ENCODE results near the gene TYSND1. TPM values are rescaled to one million over a fixed set of nuclear protein-coding genes. Genes with fewer than 3 reads are reported as not detected.

TYSND1 gene
- total and polyA plus RNA-seq, 2 of the 13 experiments (the other 11 are each of a cell fraction or from before 2014, with no cell fraction given), result 3.3 to 8.9 TPM

- no peak for TF ChIP-seq ZFP36L1 (CRISPR knock-in tag; IDR thresholded peaks at IDR 0.05)
- TF ChIP-seq STAT6 (CRISPR knock-in tag; IDR thresholded peaks at IDR 0.05; ENCODE audit: borderline replicate concordance), result 0 out of 2 replicates have a peak, but pooled peaks have one; percentile 46
- peak; percentile 69; the same call in 1 of the 2 replicates for TF ChIP-seq SOX5 (CRISPR knock-in tag; IDR thresholded peaks at IDR 0.05; ENCODE audit: borderline replicate concordance)
- no peak for TF ChIP-seq MNT (IDR thresholded peaks at IDR 0.05)
- TF ChIP-seq MAFF (IDR thresholded peaks at IDR 0.05; ENCODE audit: low read depth, low read length), result no peak
- no peak for TF ChIP-seq JUND (CRISPR knock-in tag; IDR thresholded peaks at IDR 0.05)
- no peak for TF ChIP-seq ZNF124 (CRISPR knock-in tag; IDR thresholded peaks at IDR 0.05)
- TF ChIP-seq ZNF609 (CRISPR knock-in tag; IDR thresholded peaks at IDR 0.05; ENCODE audit: borderline replicate concordance), result no peak; the same call in 1 of the 2 replicates
- no peak for TF ChIP-seq MATR3 (CRISPR knock-in tag; IDR thresholded peaks at IDR 0.05)
- 0 out of 2 replicates have a peak, but pooled peaks have one; percentile 52 for TF ChIP-seq NFAT5 (CRISPR knock-in tag; IDR thresholded peaks at IDR 0.05)
Measured at GRCh38 chr10:70109064-70109729, 37.3 kb downstream of the TYSND1 start (continued).

Measured in HepG2 (cell line).